ENCODE data around the gene AP2A2.

GRCh38 chr11:1049071-1049405 is 123.4 kb downstream of the AP2A2 start:
- no peak for TF ChIP-seq CTCF (IDR thresholded peaks at IDR 0.05)
- no peak for TF ChIP-seq POLR2A (IDR thresholded peaks at IDR 0.05)

Measured in lower leg skin (tissue), 3 donors.